Keratinocyte (primary cell): ENCODE data around the gene AHRR.

Experiments
- CTCF ChIP-seq, 3 experiments: IDR thresholded peaks in 1 of 3; conservative IDR thresholded peaks in 1 of 3; optimal IDR thresholded peaks in 1 of 3; 2 replicates in 2 of 3; 3 replicates in 1 of 3; pipeline versions ENCODE3 to v1.5.1; 2011; ENCODE audit warnings: low read length in 3 of 3, mild to moderate bottlenecking in 3 of 3, moderate library complexity in 2 of 3, control low read depth in 1 of 3, inconsistent platforms in 1 of 3; ENCODE audit not compliant: insufficient read depth in 2 of 3; ENCODE audit errors: extremely low read depth in 1 of 3
- EZH2 ChIP-seq: IDR thresholded peaks from one replicate; pipeline ENCODE4 v1.6.1; 2012; ENCODE audit warnings: inconsistent platforms, mild to moderate bottlenecking, low read length, moderate library complexity

GRCh38 chr5:401146-402034, 79.9 kb downstream of the AHRR start:
- TF ChIP-seq CTCF (optimal IDR thresholded peaks at IDR 0.05 in 1 of 3, IDR thresholded peaks at IDR 0.05 in 1 of 3, conservative IDR thresholded peaks at IDR 0.05 in 1 of 3; ENCODE audit: extremely low read depth in 1 of 3, insufficient read depth in 2 of 3, low read length in 3 of 3) (no peak), EZH2 (no peak)
